ENCODE data around the gene CASZ1.

DNA sequence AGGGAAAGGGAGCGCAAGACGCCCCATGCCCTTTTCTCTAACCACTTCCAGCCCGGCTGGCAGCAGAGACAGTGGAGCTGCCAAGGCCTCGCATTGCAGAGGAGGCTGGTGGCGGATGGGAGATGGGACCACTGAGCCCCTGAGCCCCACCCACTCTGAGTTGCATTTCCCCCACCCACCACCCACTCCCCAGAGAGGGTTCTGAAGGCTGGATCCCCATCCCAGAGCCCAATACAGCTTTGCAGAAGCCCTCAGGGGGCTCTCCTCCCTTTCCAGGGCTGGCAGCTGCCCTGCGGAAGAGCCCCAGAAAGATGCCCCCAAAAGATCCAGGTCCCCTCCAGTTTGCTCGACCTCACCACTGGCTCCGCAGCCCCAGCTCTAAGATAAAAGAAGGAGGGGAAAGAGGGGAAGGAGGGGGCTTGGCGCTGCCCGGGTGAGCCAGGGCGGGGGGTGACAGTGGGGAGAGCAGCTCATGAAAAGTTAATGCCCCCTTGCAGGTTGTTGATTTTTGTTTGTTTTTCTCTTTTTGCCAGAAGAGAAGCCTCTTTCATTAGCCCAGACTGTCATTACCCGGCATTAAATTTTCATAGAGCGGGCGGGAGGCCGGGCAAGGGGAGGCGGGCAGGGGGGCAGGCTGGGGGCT lies 38.4 kb upstream of the CASZ1 start:
- TF ChIP-seq CTCF (IDR thresholded peaks at IDR 0.05) (no peak), POLR2AphosphoS5 (IDR thresholded peaks at IDR 0.05; ENCODE audit: low read depth, low read length) (no peak), TCF7L2 (IDR thresholded peaks at IDR 0.05; ENCODE audit: low read depth, low read length) (no peak)
- TF ChIP-seq, protein P1, sequence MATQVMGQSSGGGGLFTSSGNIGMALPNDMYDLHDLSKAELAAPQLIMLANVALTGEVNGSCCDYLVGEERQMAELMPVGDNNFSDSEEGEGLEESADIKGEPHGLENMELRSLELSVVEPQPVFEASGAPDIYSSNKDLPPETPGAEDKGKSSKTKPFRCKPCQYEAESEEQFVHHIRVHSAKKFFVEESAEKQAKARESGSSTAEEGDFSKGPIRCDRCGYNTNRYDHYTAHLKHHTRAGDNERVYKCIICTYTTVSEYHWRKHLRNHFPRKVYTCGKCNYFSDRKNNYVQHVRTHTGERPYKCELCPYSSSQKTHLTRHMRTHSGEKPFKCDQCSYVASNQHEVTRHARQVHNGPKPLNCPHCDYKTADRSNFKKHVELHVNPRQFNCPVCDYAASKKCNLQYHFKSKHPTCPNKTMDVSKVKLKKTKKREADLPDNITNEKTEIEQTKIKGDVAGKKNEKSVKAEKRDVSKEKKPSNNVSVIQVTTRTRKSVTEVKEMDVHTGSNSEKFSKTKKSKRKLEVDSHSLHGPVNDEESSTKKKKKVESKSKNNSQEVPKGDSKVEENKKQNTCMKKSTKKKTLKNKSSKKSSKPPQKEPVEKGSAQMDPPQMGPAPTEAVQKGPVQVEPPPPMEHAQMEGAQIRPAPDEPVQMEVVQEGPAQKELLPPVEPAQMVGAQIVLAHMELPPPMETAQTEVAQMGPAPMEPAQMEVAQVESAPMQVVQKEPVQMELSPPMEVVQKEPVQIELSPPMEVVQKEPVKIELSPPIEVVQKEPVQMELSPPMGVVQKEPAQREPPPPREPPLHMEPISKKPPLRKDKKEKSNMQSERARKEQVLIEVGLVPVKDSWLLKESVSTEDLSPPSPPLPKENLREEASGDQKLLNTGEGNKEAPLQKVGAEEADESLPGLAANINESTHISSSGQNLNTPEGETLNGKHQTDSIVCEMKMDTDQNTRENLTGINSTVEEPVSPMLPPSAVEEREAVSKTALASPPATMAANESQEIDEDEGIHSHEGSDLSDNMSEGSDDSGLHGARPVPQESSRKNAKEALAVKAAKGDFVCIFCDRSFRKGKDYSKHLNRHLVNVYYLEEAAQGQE (IDR thresholded peaks at IDR 0.05; ENCODE audit: insufficient read depth in 1 of 2, low read depth in 2 of 2, low read length in 1 of 2), result no peak

Measured in Panc1 (cell line).